Testis (tissue), 3 donors: ENCODE measurements around the gene SRBD1. TPM values are rescaled to one million over a fixed set of nuclear protein-coding genes. Genes with fewer than 3 reads are reported as not detected.

Experiments used
- DNase-seq: peaks from one replicate; pipeline ENCODE4 v3.0.0-alpha.2; 2019
- H3K27ac ChIP-seq, 2 donors: fragments of 200-600 bp; sonication (generic); one replicate each; pipeline ENCODE4 v1.5.1; 2019
- H3K27me3 ChIP-seq: fragments of 200-600 bp; sonication (generic); one replicate; pipeline ENCODE4 v1.5.1; 2019
- H3K36me3 ChIP-seq: fragments of 200-600 bp; sonication (generic); one replicate; pipeline ENCODE4 v1.5.1; 2017; ENCODE audit warnings: low read depth; ENCODE audit errors: missing control alignments
- H3K4me1 ChIP-seq: fragments of 200-600 bp; sonication (generic); one replicate; pipeline ENCODE4 v1.5.1; 2019
- H3K4me3 ChIP-seq, 2 donors: fragments of 200-600 bp; sonication (generic); one replicate each; pipeline ENCODE4 v1.5.1; 2017 to 2019
- H3K9me3 ChIP-seq: fragments of 200-600 bp; sonication (generic); one replicate; pipeline ENCODE4 v1.5.1; 2017
- POLR2A ChIP-seq: fragments of 450-650 bp; IDR thresholded peaks from one replicate; pipeline ENCODE4 v1.6.1; 2017; ENCODE audit warnings: antibody characterized with exemption, mild to moderate bottlenecking, moderate library complexity
- WGBS, 2 donors: methylation state at CpG; one replicate each; pipeline ENCODE4 v1.1.5; 2018; 5-methylcytosine and 5-hydroxymethylcytosine counted together
- intact Hi-C: fragments of 100-400 bp; cut with DNase I; formaldehyde crosslinking; loops from one replicate; pipeline ENCODE4 v1.15.1; 2023; ENCODE audit warnings: low total_unique reads
- polyA plus RNA-seq: library from polyadenylated mRNA; stranded (reverse); fragments of 350-450 nt; fragmentation: Illumina TruSeq; extraction: RNeasy Lipid Tissue Mini Kit (QIAGEN cat#74804); gene quantifications from one replicate; pipeline ENCODE4 v1.2.3, GENCODE V29; 2014; ENCODE audit warnings: low read depth, low replicate concordance; ENCODE audit not compliant: insufficient read depth
- small RNA-seq, 2 donors: library from RNA; depleted of rRNA; stranded (forward); fragments of <200 nt; gene quantifications; one replicate each; pipeline ENCODE3, GENCODE V24; 2016
- total RNA-seq, 2 donors: library from RNA; depleted of rRNA; stranded (reverse); fragments of >200 nt; gene quantifications; one replicate each; pipeline ENCODE4 v1.2.3, GENCODE V29; 2016
- TF ChIP-seq, protein P1 (sequence below), 3 experiments: fragments of 450-650 bp in 2 of 3; fragments of 200-600 bp in 1 of 3; sonication (generic) in 1 of 3; IDR thresholded peaks; one replicate each; pipeline ENCODE4 v1.5.1; 2016 to 2019; ENCODE audit warnings: antibody characterized with exemption in 3 of 3, mild to moderate bottlenecking in 2 of 3, moderate library complexity in 1 of 3

Gene SRBD1
- total and polyA plus RNA-seq, 3 donors from 2014 or later = 9.0 to 29.7 (median 27.8) TPM

DNA sequence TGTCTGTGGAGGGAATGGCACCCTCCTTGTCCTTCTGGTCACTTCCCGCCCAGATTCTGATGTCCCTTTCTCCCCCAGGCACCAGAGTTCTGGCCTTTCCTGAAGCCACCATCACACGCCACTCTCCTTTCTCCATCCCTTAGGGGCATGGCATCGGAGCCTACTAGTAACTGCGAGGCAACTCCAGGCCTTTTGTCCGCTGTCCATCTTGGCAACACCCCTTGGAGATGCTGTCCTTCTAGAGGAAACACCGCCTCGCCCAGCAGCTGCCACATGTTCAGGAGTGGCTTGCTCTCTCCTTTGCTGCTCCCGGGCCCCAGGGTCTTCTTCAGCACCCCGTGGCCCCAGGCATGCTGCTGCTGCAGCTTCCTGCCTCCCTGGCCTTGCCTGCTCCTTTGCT, 267.0 kb downstream of the SRBD1 start:
- DNase-seq = no peak
- Histone ChIP-seq H3K4me3 (no peak overlapping the region), H3K4me1 (no peaks in the 10 kb centered on the region), H3K27ac (no peak overlapping the region), H3K36me3 (no peaks in the 10 kb centered on the region), H3K27me3 (no peaks in the 10 kb centered on the region), H3K9me3 (no peaks in the 10 kb centered on the region)
- TF ChIP-seq POLR2A = no peak
- TF ChIP-seq, protein P1, sequence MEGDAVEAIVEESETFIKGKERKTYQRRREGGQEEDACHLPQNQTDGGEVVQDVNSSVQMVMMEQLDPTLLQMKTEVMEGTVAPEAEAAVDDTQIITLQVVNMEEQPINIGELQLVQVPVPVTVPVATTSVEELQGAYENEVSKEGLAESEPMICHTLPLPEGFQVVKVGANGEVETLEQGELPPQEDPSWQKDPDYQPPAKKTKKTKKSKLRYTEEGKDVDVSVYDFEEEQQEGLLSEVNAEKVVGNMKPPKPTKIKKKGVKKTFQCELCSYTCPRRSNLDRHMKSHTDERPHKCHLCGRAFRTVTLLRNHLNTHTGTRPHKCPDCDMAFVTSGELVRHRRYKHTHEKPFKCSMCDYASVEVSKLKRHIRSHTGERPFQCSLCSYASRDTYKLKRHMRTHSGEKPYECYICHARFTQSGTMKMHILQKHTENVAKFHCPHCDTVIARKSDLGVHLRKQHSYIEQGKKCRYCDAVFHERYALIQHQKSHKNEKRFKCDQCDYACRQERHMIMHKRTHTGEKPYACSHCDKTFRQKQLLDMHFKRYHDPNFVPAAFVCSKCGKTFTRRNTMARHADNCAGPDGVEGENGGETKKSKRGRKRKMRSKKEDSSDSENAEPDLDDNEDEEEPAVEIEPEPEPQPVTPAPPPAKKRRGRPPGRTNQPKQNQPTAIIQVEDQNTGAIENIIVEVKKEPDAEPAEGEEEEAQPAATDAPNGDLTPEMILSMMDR (IDR thresholded peaks at IDR 0.05) = no peak
- 78% methylated on average over 9 of the region's 9 CpGs for whole genome bisulfite sequencing, 2 donors
- intact Hi-C loops = no loop called here

DNA sequence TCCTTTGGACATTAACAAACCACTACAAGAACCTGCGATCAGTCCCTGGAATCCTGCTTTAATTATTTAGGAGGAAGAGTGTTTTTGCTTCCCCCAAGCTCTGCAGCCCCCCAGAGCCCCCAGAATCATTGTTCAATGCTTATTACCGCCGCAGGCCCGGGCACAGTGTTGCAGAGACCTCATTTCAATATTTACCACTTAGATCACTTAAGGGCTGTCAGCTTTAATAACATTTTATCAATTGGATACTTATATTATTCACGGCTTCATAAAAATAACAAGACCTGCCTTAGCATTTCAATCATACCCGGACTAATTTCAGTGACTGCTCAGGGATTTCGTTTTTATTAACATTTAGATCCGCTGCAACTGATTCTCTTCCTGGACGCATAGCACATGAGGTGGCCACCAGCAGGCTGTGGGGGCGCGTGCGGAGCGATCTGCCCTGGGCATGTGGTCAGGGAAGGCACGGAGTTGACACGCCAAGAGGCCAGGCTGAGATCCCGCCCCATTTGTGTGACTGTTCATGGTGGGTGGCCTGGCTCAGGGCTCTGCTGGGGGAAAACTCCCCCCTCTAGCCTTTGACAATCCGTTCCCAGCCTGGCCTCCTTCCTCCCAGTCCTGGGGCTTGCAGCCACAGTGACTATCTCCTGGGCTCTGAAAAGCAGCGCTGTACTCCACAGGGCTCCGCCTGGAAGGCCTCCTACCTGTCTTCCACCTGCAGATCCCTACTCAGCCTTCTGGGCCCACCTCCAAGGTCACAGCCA, 267.6 kb downstream of the SRBD1 start:
- H3K36me3 ChIP-seq = no peaks in the 10 kb centered on the region
- intact Hi-C loops = no loop called here
- H3K4me1 ChIP-seq = no peaks in the 10 kb centered on the region
- TF ChIP-seq, protein P1 (IDR thresholded peaks at IDR 0.05) = no peak
- TF ChIP-seq POLR2A = no peak
- WGBS, 2 donors = 70 to 73% methylated on average over 11 to 19 of the region's 19 CpGs
- no peak for DNase-seq
- no peak overlapping the region for H3K27ac ChIP-seq
- H3K4me3 ChIP-seq = no peak overlapping the region
- H3K27me3 ChIP-seq = no peaks in the 10 kb centered on the region
- no peaks in the 10 kb centered on the region for H3K9me3 ChIP-seq

DNA sequence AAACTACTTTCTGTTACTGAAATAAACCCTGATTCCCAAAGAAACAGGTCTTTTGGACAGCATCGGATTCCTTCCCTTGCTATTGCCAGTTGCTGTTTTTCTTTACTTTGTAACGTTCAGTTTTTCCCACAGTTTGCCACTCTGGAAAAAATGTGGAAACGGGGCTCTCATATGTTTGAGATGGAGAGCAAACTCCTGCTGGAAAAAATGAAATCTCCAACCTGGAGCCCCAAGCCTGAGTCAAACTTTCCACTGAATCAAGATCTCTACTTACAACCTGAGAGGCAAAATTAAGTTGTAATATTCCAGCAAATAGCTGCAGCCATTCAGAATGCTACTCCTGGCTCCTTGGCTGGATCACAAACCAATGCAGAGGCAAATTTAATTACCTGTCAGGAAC, 270.7 kb downstream of the SRBD1 start:
- 77% methylated on average over 3 of the region's 3 CpGs for WGBS, 2 donors
- H3K4me1 ChIP-seq = no peaks in the 10 kb centered on the region
- DNase-seq = no peak
- TF ChIP-seq, protein P1 (IDR thresholded peaks at IDR 0.05) = no peak
- no peak for TF ChIP-seq POLR2A
- no peaks in the 10 kb centered on the region for H3K9me3 ChIP-seq
- H3K4me3 ChIP-seq = no peak overlapping the region
- no peaks in the 10 kb centered on the region for H3K27me3 ChIP-seq
- no peak overlapping the region for H3K27ac ChIP-seq
- intact Hi-C loops = no loop called here
- no peaks in the 10 kb centered on the region for H3K36me3 ChIP-seq

DNA sequence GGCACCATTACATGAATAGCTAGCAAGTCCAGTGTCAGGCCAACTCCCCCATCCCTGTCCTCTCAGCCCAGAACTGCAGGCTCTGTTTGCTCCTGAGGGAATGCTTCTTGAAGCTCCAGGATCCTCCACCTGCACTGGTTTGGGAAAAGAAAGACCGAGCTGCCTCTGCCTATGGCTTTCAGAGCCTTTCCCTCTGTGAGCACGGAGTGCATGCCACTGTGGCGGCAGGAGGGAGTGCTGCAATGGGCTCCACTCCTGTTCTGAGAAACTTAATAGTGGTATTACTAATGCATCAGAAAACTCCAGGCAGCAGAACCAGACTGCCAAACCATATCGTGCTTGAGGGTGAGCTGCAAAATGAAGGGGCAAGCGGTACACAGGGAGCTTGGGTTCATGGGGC, 271.8 kb downstream of the SRBD1 start:
- H3K4me1 ChIP-seq = no peaks in the 10 kb centered on the region
- H3K27ac ChIP-seq = no peak overlapping the region
- no peaks in the 10 kb centered on the region for H3K36me3 ChIP-seq
- no peaks in the 10 kb centered on the region for H3K9me3 ChIP-seq
- 91 to 93% methylated on average over 5 of the region's 5 CpGs for WGBS, 2 donors
- TF ChIP-seq POLR2A = no peak
- TF ChIP-seq, protein P1 (IDR thresholded peaks at IDR 0.05) = no peak
- intact Hi-C loops = no loop called here
- no peak overlapping the region for H3K4me3 ChIP-seq
- H3K27me3 ChIP-seq = no peaks in the 10 kb centered on the region
- no peak for DNase-seq

Small RNA genes lying within 50 kb of the gene (small RNA-seq; reads per million reads assigned to genes)
- 0 reads per million in 2 donors for gene RN7SL414P

Other genes with a start within 250 kb of the SRBD1 start
- gene PRKCE, start 40.4 kb upstream of the SRBD1 start, total RNA-seq = 10 to 100 TPM; 33.1 to 35.8 TPM
- 27.4 TPM for gene PRKCE, start 40.4 kb upstream of the SRBD1 start, polyA plus RNA-seq